Caco-2 (cell line): ENCODE results near the gene NOVA1. TPM values are rescaled to one million over a fixed set of nuclear protein-coding genes. Genes with fewer than 3 reads are reported as not detected.

Source experiments
- BruUV-seq: library from RNA; stranded (reverse); fragments of 400-500 nt; replicated peaks from 2 replicates; lab custom pipeline; 2021; lab: Mats Ljungman, UMichigan
- CTCF ChIA-PET: fragments of 300-600 bp; sonication (Branson Sonifier 250); formaldehyde crosslinking; loops from one replicate; lab custom pipeline; 2022; ENCODE audit warnings: antibody characterized with exemption; lab: Charles Lee
- POLR2A ChIA-PET: fragments of 300-600 bp; sonication (Branson Sonifier 250); formaldehyde crosslinking; loops from one replicate; lab custom pipeline; 2022; ENCODE audit warnings: antibody characterized with exemption; lab: Charles Lee
- DNase-seq, 2 experiments: peaks; one replicate each; pipeline versions ENCODE4 v3.0.0 to v3.0.0-alpha.2; 2020 to 2022
- H3K27me3 ChIP-seq: replicated peaks from 2 replicates; pipeline ENCODE4 v1.6.0; 2011; ENCODE audit warnings: low read length; ENCODE audit not compliant: control insufficient read depth, insufficient read depth
- H3K36me3 ChIP-seq: 2 replicates; pipeline ENCODE4 v1.5.1; 2011; ENCODE audit warnings: low read length; ENCODE audit not compliant: control insufficient read depth, insufficient read depth
- H3K4me1 ChIP-seq: fragments of 250-450 bp; sonication (Bioruptor Pico); 2 replicates; pipeline ENCODE4 v1.5.1; 2020; ENCODE audit warnings: mild to moderate bottlenecking
- H3K4me3 ChIP-seq: 2 replicates; pipeline ENCODE4 v1.5.1; 2011; ENCODE audit warnings: low read depth, mild to moderate bottlenecking, control low read depth, low read length
- H3K9me3 ChIP-seq: fragments of 250-450 bp; sonication (Bioruptor Pico); 2 replicates; pipeline ENCODE4 v1.5.1; 2020; ENCODE audit warnings: mild to moderate bottlenecking, moderate library complexity
- H3K27ac Mint-ChIP-seq: one replicate; pipeline ENCODE4 v1.8.0; 2022; ENCODE audit warnings: mixed read lengths; ENCODE audit not compliant: unreplicated experiment
- H3K27me3 Mint-ChIP-seq: one replicate; pipeline ENCODE4 v1.8.0; 2022; ENCODE audit warnings: mixed read lengths; ENCODE audit not compliant: insufficient read depth, unreplicated experiment
- H3K36me3 Mint-ChIP-seq: one replicate; pipeline ENCODE4 v1.8.0; 2022; ENCODE audit warnings: mild to moderate bottlenecking, mixed read lengths; ENCODE audit not compliant: insufficient read depth, unreplicated experiment
- H3K4me1 Mint-ChIP-seq: one replicate; pipeline ENCODE4 v1.8.0; 2022; ENCODE audit warnings: low read depth, mixed read lengths; ENCODE audit not compliant: unreplicated experiment
- H3K4me3 Mint-ChIP-seq: one replicate; pipeline ENCODE4 v1.8.0; 2022; ENCODE audit warnings: mild to moderate bottlenecking, moderate library complexity, mixed read lengths; ENCODE audit not compliant: unreplicated experiment
- H3K9me3 Mint-ChIP-seq: one replicate; pipeline ENCODE4 v1.8.0; 2022; ENCODE audit warnings: mixed read lengths; ENCODE audit not compliant: unreplicated experiment
- CTCF ChIP-seq, 2 experiments: fragments of 200-600 bp in 1 of 2; IDR thresholded peaks; 1 replicate in 1 of 2; 2 replicates in 1 of 2; pipeline versions ENCODE4 v1.5.1 to v1.8.0; 2011 to 2022; ENCODE audit warnings: antibody characterized with exemption in 1 of 2, control low read depth in 1 of 2, inconsistent platforms in 1 of 2, low read depth in 1 of 2, low read length in 1 of 2, mild to moderate bottlenecking in 1 of 2, moderate library complexity in 1 of 2; ENCODE audit not compliant: insufficient read depth in 1 of 2, severe bottlenecking in 1 of 2, unreplicated experiment in 1 of 2
- intact Hi-C: fragments of 100-400 bp; cut with micrococcal nuclease; formaldehyde crosslinking; loops from one replicate; pipeline ENCODE4 v1.10.0; 2022; ENCODE audit not compliant: unreplicated experiment
- total RNA-seq: library from RNA; stranded (reverse); gene quantifications from 2 replicates; pipeline ENCODE4 v1.2.3, GENCODE V29; 2022

NOVA1 gene
- total RNA-seq, 1 experiment from 2014 or later: not detected

GRCh38 chr14:26605602-26606001 lies 7.8 kb upstream of the NOVA1 start:
- H3K9me3 Mint-ChIP-seq: no peaks in the 10 kb centered on the region

GRCh38 chr14:26602902-26603301 lies 5.1 kb upstream of the NOVA1 start:
- no peak for TF ChIP-seq CTCF (IDR thresholded peaks at IDR 0.05; ENCODE audit: insufficient read depth in 1 of 2, low read depth in 1 of 2, low read length in 1 of 2, severe bottlenecking in 1 of 2, unreplicated experiment in 1 of 2)
- H3K9me3 Mint-ChIP-seq: no peaks in the 10 kb centered on the region
- Histone ChIP-seq H3K4me3 (no peak overlapping the region), H3K4me1 (no peaks in the 10 kb centered on the region), H3K27me3 (no peaks in the 10 kb centered on the region), H3K9me3 (no peaks in the 10 kb centered on the region), H3K36me3 (no peaks in the 10 kb centered on the region)
- H3K27ac Mint-ChIP-seq: no peak overlapping the region
- intact Hi-C loops: no loop called here
- H3K4me3 Mint-ChIP-seq: no peak overlapping the region
- H3K4me1 Mint-ChIP-seq: no peaks in the 10 kb centered on the region
- POLR2A ChIA-PET: no interaction called here
- no TSS peak for BruUV-seq
- CTCF ChIA-PET: no interaction called here
- no peak for DNase-seq
- peaks cover 4% of the 10 kb centered on the region for H3K27me3 Mint-ChIP-seq
- no peaks in the 10 kb centered on the region for H3K36me3 Mint-ChIP-seq

More at GRCh38 chr14:26605602-26606001, 7.8 kb upstream of the NOVA1 start:
- intact Hi-C loops: no loop called here
- no peaks in the 10 kb centered on the region for H3K4me1 Mint-ChIP-seq
- H3K27ac Mint-ChIP-seq: no peak overlapping the region
- Histone ChIP-seq H3K36me3 (no peaks in the 10 kb centered on the region), H3K4me1 (no peaks in the 10 kb centered on the region), H3K9me3 (no peaks in the 10 kb centered on the region), H3K4me3 (no peak overlapping the region), H3K27me3 (no peaks in the 10 kb centered on the region)
- no peak overlapping the region for H3K4me3 Mint-ChIP-seq
- no peak for DNase-seq
- no peaks in the 10 kb centered on the region for H3K36me3 Mint-ChIP-seq
- TF ChIP-seq CTCF (IDR thresholded peaks at IDR 0.05; ENCODE audit: insufficient read depth in 1 of 2, low read depth in 1 of 2, low read length in 1 of 2, severe bottlenecking in 1 of 2, unreplicated experiment in 1 of 2): no peak
- no peaks in the 10 kb centered on the region for H3K27me3 Mint-ChIP-seq
- ChIA-PET CTCF (no interaction called here), POLR2A (no interaction called here)
- no TSS peak for BruUV-seq

- H3K27me3 ChIP-seq: no peaks in the 10 kb centered on the region
- no peaks in the 10 kb centered on the region for H3K9me3 ChIP-seq
- no peak overlapping the region for H3K4me3 Mint-ChIP-seq
- ChIA-PET CTCF (no interaction called here), POLR2A (no interaction called here)
- TF ChIP-seq CTCF (IDR thresholded peaks at IDR 0.05; ENCODE audit: insufficient read depth in 1 of 2, low read depth in 1 of 2, low read length in 1 of 2, severe bottlenecking in 1 of 2, unreplicated experiment in 1 of 2): no peak
- no peak overlapping the region for H3K4me3 ChIP-seq
- no peaks in the 10 kb centered on the region for H3K36me3 ChIP-seq
- H3K4me1 Mint-ChIP-seq: no peaks in the 10 kb centered on the region
- H3K9me3 Mint-ChIP-seq: no peaks in the 10 kb centered on the region
- BruUV-seq: no TSS peak
- no peaks in the 10 kb centered on the region for H3K4me1 ChIP-seq
- H3K36me3 Mint-ChIP-seq: no peaks in the 10 kb centered on the region
- intact Hi-C loops: no loop called here
- H3K27me3 Mint-ChIP-seq: peaks cover 4% of the 10 kb centered on the region
- no peak overlapping the region for H3K27ac Mint-ChIP-seq
- no peak for DNase-seq
These were observed 4.0 kb upstream of the NOVA1 start for GRCh38 chr14:26601856-26602255.
